HG02840 (cell line): ENCODE results near the gene TSC2.
"Not testable (repeated sequence)": the region's sequence is repeated elsewhere in the genome, so short reads cannot be mapped to it uniquely, and the experiment has no call there.

ENCODE experiments used
- ATAC-seq: cut with Tn5 transposase; IDR thresholded peaks from one replicate; pipeline ENCODE4 v1.9.1; 2021; ENCODE audit warnings: mild to moderate bottlenecking, moderate library complexity, moderate number of reproducible peaks; ENCODE audit not compliant: unreplicated experiment, low FRiP score

TSC2 gene

GRCh38 chr16:2133797-2134196 is 86.0 kb downstream of the TSC2 start:
- not testable (repeated sequence) for ATAC-seq

- not testable (repeated sequence) for ATAC-seq
Observed at GRCh38 chr16:2135071-2135470, 87.3 kb downstream of the TSC2 start.

DNA sequence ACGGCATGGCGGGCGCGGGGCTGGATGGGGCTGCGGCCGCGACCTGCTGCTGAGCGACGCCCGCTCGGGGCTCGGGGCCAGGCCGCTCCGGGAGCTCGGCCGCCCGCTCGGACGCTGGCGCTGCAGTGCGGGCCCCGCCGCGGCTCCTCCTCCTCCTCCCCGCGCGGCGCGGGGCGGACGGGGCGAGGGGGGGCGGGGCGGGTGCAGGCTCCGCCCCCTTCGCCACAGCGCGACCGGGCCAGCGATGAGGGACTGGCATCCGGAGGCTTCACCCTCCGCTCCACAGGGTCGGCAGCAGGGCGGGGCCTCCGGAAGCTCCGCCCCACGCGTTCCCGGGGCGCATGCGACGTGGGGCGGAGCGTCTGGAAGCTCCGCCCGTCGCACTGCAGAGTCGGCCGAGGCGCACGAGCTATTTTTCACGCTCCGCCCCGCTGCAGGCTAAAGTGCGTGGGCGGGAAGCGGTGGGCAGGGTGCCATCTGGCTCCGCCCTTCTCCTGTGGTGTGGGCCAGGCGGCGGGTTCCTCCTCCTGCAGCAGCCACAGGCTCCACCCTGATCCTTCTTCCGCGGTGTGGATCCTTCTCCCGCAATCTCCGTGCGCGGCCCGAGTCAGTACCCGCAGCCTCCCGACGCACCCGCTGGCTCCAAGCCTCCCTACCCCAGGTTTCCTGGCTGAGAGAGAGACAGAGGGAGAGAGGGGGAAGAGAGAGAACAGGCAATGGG is 88.1 kb downstream of the TSC2 start, which contains the start of gene PKD1:
PKD1 (minus strand) TSS at position 129 of the 721 bp plus-strand sequence. CDS start 209 bp downstream, outside the sequence.
- ATAC-seq: not testable (repeated sequence)
